Esophagus squamous epithelium (tissue), 4 donors: ENCODE data around the gene TMEM19.

ENCODE experiments used
- POLR2A ChIP-seq, 4 donors: fragments of 450-650 bp; IDR thresholded peaks; one replicate each; pipeline ENCODE4 v1.6.1; 2017; ENCODE audit warnings: antibody characterized with exemption in 4 of 4, mild to moderate bottlenecking in 4 of 4, moderate library complexity in 3 of 4
- TF ChIP-seq, protein P1 (sequence below), 6 experiments: fragments of 450-650 bp in 4 of 6; fragments of 200-600 bp in 2 of 6; sonication (generic) in 2 of 6; IDR thresholded peaks; one replicate each; pipeline ENCODE4 v1.5.1; 2016 to 2019; ENCODE audit warnings: antibody characterized with exemption in 6 of 6, mild to moderate bottlenecking in 4 of 6, moderate library complexity in 4 of 6

- TF ChIP-seq POLR2A (IDR thresholded peaks at IDR 0.05): no peak
- TF ChIP-seq, protein P1, sequence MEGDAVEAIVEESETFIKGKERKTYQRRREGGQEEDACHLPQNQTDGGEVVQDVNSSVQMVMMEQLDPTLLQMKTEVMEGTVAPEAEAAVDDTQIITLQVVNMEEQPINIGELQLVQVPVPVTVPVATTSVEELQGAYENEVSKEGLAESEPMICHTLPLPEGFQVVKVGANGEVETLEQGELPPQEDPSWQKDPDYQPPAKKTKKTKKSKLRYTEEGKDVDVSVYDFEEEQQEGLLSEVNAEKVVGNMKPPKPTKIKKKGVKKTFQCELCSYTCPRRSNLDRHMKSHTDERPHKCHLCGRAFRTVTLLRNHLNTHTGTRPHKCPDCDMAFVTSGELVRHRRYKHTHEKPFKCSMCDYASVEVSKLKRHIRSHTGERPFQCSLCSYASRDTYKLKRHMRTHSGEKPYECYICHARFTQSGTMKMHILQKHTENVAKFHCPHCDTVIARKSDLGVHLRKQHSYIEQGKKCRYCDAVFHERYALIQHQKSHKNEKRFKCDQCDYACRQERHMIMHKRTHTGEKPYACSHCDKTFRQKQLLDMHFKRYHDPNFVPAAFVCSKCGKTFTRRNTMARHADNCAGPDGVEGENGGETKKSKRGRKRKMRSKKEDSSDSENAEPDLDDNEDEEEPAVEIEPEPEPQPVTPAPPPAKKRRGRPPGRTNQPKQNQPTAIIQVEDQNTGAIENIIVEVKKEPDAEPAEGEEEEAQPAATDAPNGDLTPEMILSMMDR (IDR thresholded peaks at IDR 0.05): no peak
Observed at GRCh38 chr12:71703206-71703605, 17.3 kb downstream of the TMEM19 start.
